Activated CD4-positive, alpha-beta memory T cell treated with anti-CD3 and anti-CD28 coated beads for 36 hours (primary cell): ENCODE results near the gene TMEM40. TPM values are rescaled to one million over a fixed set of nuclear protein-coding genes. Genes with fewer than 3 reads are reported as not detected.

Experiments
- CTCF ChIA-PET: fragments of 350-600 bp; sonication (Branson Sonifier 250); formaldehyde crosslinking; loops from one replicate; lab custom pipeline; 2021; ENCODE audit warnings: antibody characterized with exemption, inconsistent platforms; lab: Charles Lee
- POLR2A ChIA-PET: fragments of 350-600 bp; sonication (Branson Sonifier 250); formaldehyde crosslinking; loops from one replicate; lab custom pipeline; 2021; ENCODE audit warnings: antibody characterized with exemption; lab: Charles Lee
- DNase-seq: peaks from one replicate; pipeline ENCODE4 v3.0.0-alpha.2; 2020
- H3K27ac Mint-ChIP-seq: one replicate; pipeline ENCODE4 v1.8.0; 2021; ENCODE audit warnings: mixed read lengths
- H3K27me3 Mint-ChIP-seq: one replicate; pipeline ENCODE4 v1.8.0; 2021; ENCODE audit warnings: mixed read lengths
- H3K36me3 Mint-ChIP-seq: one replicate; pipeline ENCODE4 v1.8.0; 2021; ENCODE audit warnings: mixed read lengths
- H3K4me1 Mint-ChIP-seq: one replicate; pipeline ENCODE4 v1.8.0; 2021; ENCODE audit warnings: low read depth, mixed read lengths
- H3K4me3 Mint-ChIP-seq: one replicate; pipeline ENCODE4 v1.8.0; 2021; ENCODE audit warnings: mild to moderate bottlenecking, mixed read lengths
- H3K9me3 Mint-ChIP-seq: one replicate; pipeline ENCODE4 v1.8.0; 2021; ENCODE audit warnings: mixed read lengths
- intact Hi-C: fragments of 100-400 bp; cut with micrococcal nuclease; formaldehyde crosslinking; loops from one replicate; pipeline ENCODE4 v1.15.1; 2023
- total RNA-seq, 2 experiments: library from RNA; stranded (reverse); gene quantifications; one replicate each; pipeline ENCODE4 v1.2.3, GENCODE V29; 2021

Gene TMEM40, protein sequence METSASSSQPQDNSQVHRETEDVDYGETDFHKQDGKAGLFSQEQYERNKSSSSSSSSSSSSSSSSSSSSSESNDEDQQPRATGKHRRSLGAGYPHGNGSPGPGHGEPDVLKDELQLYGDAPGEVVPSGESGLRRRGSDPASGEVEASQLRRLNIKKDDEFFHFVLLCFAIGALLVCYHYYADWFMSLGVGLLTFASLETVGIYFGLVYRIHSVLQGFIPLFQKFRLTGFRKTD
- not detected for total RNA-seq

- intact Hi-C loops: no loop called here
- Mint-ChIP-seq H3K4me3 (no peak within 1 kb of the TSS), H3K27me3 (peaks cover 8% of the 10 kb centered on the region), H3K4me1 (peaks cover 8% of the 10 kb centered on the region), H3K36me3 (no peaks in the 10 kb centered on the region), H3K27ac (peak within 1 kb of the TSS; percentile 21), H3K9me3 (no peaks in the 10 kb centered on the region)
- CTCF ChIA-PET: interaction anchor here (0.5 to 1.0 kb wide), 3 partner anchors 15 to 65 kb away, joined by 3 to 4 read pairs (median 3); no protein-coding TSS in a partner anchor
- no peak for DNase-seq
- POLR2A ChIA-PET: no interaction called here
Observed at GRCh38 chr3:12759097-12759679, at the start of gene TMEM40. Gene TMEM40, minus strand, starts transcription at chr3:12759259. Its CDS starts 9,427 bp downstream, at chr3:12749832.

GRCh38 chr3:12808587-12808986, 49.5 kb upstream of the TMEM40 start:
- intact Hi-C loops: no loop called here
- Mint-ChIP-seq H3K27me3 (no peaks in the 10 kb centered on the region), H3K4me3 (no peak overlapping the region), H3K36me3 (no peaks in the 10 kb centered on the region), H3K27ac (no peak overlapping the region), H3K9me3 (no peaks in the 10 kb centered on the region), H3K4me1 (peaks cover 3% of the 10 kb centered on the region)
- ChIA-PET CTCF (interaction anchor here (2.1 to 3.4 kb wide), 3 partner anchors 10 to 84 kb away, joined by 6 to 42 read pairs (median 7); partner anchors contain the start of gene RPL32), POLR2A (no interaction called here)
- no peak for DNase-seq

GRCh38 chr3:12807601-12808359, 48.7 kb upstream of the TMEM40 start:
- POLR2A ChIA-PET: no interaction called here
- Mint-ChIP-seq H3K36me3 (no peaks in the 10 kb centered on the region), H3K4me3 (no peak overlapping the region), H3K9me3 (no peaks in the 10 kb centered on the region), H3K4me1 (peaks cover 3% of the 10 kb centered on the region), H3K27me3 (no peaks in the 10 kb centered on the region), H3K27ac (no peak overlapping the region)
- no peak for DNase-seq
- intact Hi-C loops: no loop called here
- CTCF ChIA-PET: interaction anchor here (0.6 to 3.4 kb wide), 4 partner anchors 9 to 84 kb away, joined by 3 to 42 read pairs (median 5); partner anchors contain the start of gene RPL32

GRCh38 chr3:12807066-12807465, 48.0 kb upstream of the TMEM40 start:
- no peaks in the 10 kb centered on the region for H3K27me3 Mint-ChIP-seq
- CTCF ChIA-PET: interaction anchor here (1.6 to 2.1 kb wide), 2 partner anchors 8 to 19 kb away, joined by 3 to 7 read pairs; no protein-coding TSS in a partner anchor
- peaks cover 3% of the 10 kb centered on the region for H3K4me1 Mint-ChIP-seq
- H3K4me3 Mint-ChIP-seq: no peak overlapping the region
- POLR2A ChIA-PET: no interaction called here
- intact Hi-C loops: no loop called here
- DNase-seq: no peak
- no peaks in the 10 kb centered on the region for H3K36me3 Mint-ChIP-seq
- H3K9me3 Mint-ChIP-seq: no peaks in the 10 kb centered on the region
- no peak overlapping the region for H3K27ac Mint-ChIP-seq

GRCh38 chr3:12803371-12803770, 44.3 kb upstream of the TMEM40 start:
- no peaks in the 10 kb centered on the region for H3K4me1 Mint-ChIP-seq
- H3K27me3 Mint-ChIP-seq: no peaks in the 10 kb centered on the region
- no peaks in the 10 kb centered on the region for H3K36me3 Mint-ChIP-seq
- H3K9me3 Mint-ChIP-seq: no peaks in the 10 kb centered on the region
- intact Hi-C loops: no loop called here
- H3K4me3 Mint-ChIP-seq: no peak overlapping the region
- DNase-seq: no peak
- ChIA-PET POLR2A (no interaction called here), CTCF (no interaction called here)
- H3K27ac Mint-ChIP-seq: no peak overlapping the region

DNA sequence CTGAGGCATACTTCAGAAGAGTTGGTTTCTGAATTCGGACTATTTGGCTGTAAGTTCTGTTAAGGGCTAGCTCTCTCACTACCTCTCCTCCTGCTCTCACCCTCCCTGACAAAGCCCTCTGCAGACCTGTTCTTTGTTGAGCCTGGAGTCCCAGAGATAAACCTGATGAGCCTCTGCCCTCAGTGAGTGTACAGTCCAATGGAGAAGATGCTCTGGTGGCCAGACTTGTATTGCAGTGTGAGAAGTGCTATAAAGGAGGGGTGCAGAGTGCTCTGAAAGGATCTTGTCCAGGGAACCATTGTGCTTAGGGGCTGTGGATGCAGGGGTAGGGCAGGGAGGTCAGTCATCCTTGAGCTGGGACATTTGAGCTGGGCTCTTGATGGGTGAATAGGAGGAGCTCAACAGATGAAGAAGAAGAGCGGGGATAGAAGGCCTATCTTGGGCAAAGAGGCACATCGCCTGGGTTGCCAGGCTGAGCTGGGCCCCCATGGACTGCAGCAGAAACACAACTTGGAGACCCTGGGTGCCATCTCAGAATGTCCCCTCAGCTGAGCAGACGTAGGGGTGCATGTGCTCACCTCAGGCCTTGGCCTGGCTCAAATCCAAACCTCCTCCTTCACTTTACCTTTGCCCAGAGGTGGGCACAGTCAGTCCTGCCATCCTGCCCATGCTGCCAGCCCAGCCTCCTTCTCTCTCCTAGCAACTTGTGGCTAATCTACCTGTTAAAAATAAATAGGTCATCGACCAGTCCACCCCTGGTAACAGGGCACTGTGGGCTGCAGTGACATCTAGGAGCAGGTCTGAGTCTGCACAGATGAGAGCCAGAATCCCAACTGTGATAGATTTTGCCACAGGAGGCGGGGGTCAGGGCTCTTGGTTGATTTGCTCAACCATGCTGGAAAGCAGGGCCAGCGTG, 40.7 kb upstream of the TMEM40 start:
- H3K27me3 Mint-ChIP-seq: peaks cover 2% of the 10 kb centered on the region
- no peak overlapping the region for H3K27ac Mint-ChIP-seq
- H3K9me3 Mint-ChIP-seq: no peaks in the 10 kb centered on the region
- no peaks in the 10 kb centered on the region for H3K36me3 Mint-ChIP-seq
- H3K4me1 Mint-ChIP-seq: peaks cover 6% of the 10 kb centered on the region
- DNase-seq: no peak
- ChIA-PET CTCF (interaction anchor here (0.6 to 3.8 kb wide), 3 partner anchors 8 to 12 kb away, joined by 3 to 22 read pairs (median 7); no protein-coding TSS in a partner anchor), POLR2A (interaction anchor here (0.6 kb wide), 1 partner anchor 70 kb away, joined by 3 read pairs; no protein-coding TSS in a partner anchor)
- H3K4me3 Mint-ChIP-seq: no peak overlapping the region
- intact Hi-C loops: no loop called here

GRCh38 chr3:12798559-12799179, 39.6 kb upstream of the TMEM40 start:
- Mint-ChIP-seq H3K36me3 (no peaks in the 10 kb centered on the region), H3K27ac (no peak overlapping the region), H3K27me3 (peaks cover 2% of the 10 kb centered on the region), H3K9me3 (no peaks in the 10 kb centered on the region), H3K4me1 (peaks cover 6% of the 10 kb centered on the region), H3K4me3 (no peak overlapping the region)
- intact Hi-C loops: no loop called here
- DNase-seq: no peak
- ChIA-PET CTCF (interaction anchor here (2.3 to 3.8 kb wide), 3 partner anchors 9 to 11 kb away, joined by 7 to 22 read pairs (median 10); no protein-coding TSS in a partner anchor), POLR2A (no interaction called here)

GRCh38 chr3:12797892-12798558, 39.0 kb upstream of the TMEM40 start:
- ChIA-PET POLR2A (no interaction called here), CTCF (interaction anchor here (2.3 to 2.8 kb wide), 2 partner anchors 10 to 11 kb away, joined by 7 to 10 read pairs; no protein-coding TSS in a partner anchor)
- no peak overlapping the region for H3K4me3 Mint-ChIP-seq
- no peak overlapping the region for H3K27ac Mint-ChIP-seq
- no peaks in the 10 kb centered on the region for H3K36me3 Mint-ChIP-seq
- peaks cover 2% of the 10 kb centered on the region for H3K27me3 Mint-ChIP-seq
- H3K9me3 Mint-ChIP-seq: no peaks in the 10 kb centered on the region
- peaks cover 6% of the 10 kb centered on the region for H3K4me1 Mint-ChIP-seq
- intact Hi-C loops: no loop called here
- no peak for DNase-seq

- ChIA-PET POLR2A (interaction anchor here (1.2 kb wide), 1 partner anchor 38 kb away, joined by 3 read pairs; no protein-coding TSS in a partner anchor), CTCF (interaction anchor here (2.8 to 3.4 kb wide), 2 partner anchors 10 to 12 kb away, joined by 10 to 18 read pairs; no protein-coding TSS in a partner anchor)
- Mint-ChIP-seq H3K9me3 (no peaks in the 10 kb centered on the region), H3K27me3 (peaks cover 2% of the 10 kb centered on the region), H3K4me1 (peaks cover 6% of the 10 kb centered on the region), H3K36me3 (no peaks in the 10 kb centered on the region), H3K27ac (no peak overlapping the region), H3K4me3 (no peak overlapping the region)
- intact Hi-C loops: no loop called here
- DNase-seq: no peak
Observed at GRCh38 chr3:12797124-12797891, 38.2 kb upstream of the TMEM40 start.
